ENCODE results near the gene GSK3B.

GRCh38 chr3:119964294-119964693 lies 130.0 kb downstream of the GSK3B start:
- TF ChIP-seq, protein P1, sequence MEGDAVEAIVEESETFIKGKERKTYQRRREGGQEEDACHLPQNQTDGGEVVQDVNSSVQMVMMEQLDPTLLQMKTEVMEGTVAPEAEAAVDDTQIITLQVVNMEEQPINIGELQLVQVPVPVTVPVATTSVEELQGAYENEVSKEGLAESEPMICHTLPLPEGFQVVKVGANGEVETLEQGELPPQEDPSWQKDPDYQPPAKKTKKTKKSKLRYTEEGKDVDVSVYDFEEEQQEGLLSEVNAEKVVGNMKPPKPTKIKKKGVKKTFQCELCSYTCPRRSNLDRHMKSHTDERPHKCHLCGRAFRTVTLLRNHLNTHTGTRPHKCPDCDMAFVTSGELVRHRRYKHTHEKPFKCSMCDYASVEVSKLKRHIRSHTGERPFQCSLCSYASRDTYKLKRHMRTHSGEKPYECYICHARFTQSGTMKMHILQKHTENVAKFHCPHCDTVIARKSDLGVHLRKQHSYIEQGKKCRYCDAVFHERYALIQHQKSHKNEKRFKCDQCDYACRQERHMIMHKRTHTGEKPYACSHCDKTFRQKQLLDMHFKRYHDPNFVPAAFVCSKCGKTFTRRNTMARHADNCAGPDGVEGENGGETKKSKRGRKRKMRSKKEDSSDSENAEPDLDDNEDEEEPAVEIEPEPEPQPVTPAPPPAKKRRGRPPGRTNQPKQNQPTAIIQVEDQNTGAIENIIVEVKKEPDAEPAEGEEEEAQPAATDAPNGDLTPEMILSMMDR (IDR thresholded peaks at IDR 0.05) = no peak
- TF ChIP-seq POLR2A (IDR thresholded peaks at IDR 0.05) = no peak

All from thyroid gland (tissue), 4 donors.